Loucy (cell line): ENCODE results near the gene UNC13C.

Experiments used
- H2AFZ ChIP-seq: fragments of 200-600 bp; sonication (generic); 2 replicates; pipeline ENCODE4 v1.6.0; 2016; ENCODE audit warnings: antibody characterized with exemption, mild to moderate bottlenecking, low read length, moderate library complexity
- H3F3A ChIP-seq: fragments of 200-600 bp; 2 replicates; pipeline ENCODE4 v1.6.0; 2016; ENCODE audit warnings: antibody characterized with exemption, low read depth, mild to moderate bottlenecking
- H3K27me3 ChIP-seq: fragments of 200-600 bp; sonication (generic); 2 replicates; pipeline ENCODE4 v1.6.1; 2014; ENCODE audit warnings: low read length, mild to moderate bottlenecking; ENCODE audit not compliant: insufficient read depth, poor library complexity, severe bottlenecking
- H3K36me3 ChIP-seq: fragments of 200-600 bp; sonication (generic); 2 replicates; pipeline ENCODE4 v1.6.1; 2016; ENCODE audit warnings: low read length; ENCODE audit not compliant: insufficient read depth
- H3K4me1 ChIP-seq: fragments of 200-600 bp; sonication (generic); 2 replicates; pipeline ENCODE4 v1.5.1; 2014; ENCODE audit warnings: low read length, mild to moderate bottlenecking; ENCODE audit not compliant: insufficient read depth, poor library complexity, severe bottlenecking
- H3K4me2 ChIP-seq: fragments of 200-600 bp; sonication (generic); 2 replicates; pipeline ENCODE4 v1.6.0; 2014; ENCODE audit warnings: antibody characterized with exemption, low read length, low read depth, mild to moderate bottlenecking; ENCODE audit not compliant: poor library complexity, severe bottlenecking
- H3K4me3 ChIP-seq: fragments of 200-600 bp; sonication (generic); 2 replicates; pipeline ENCODE4 v1.5.1; 2014; ENCODE audit warnings: low read length, mild to moderate bottlenecking, mixed read lengths; ENCODE audit not compliant: poor library complexity, severe bottlenecking
- H3K79me2 ChIP-seq: fragments of 200-600 bp; sonication (generic); 2 replicates; pipeline ENCODE4 v1.6.1; 2014; ENCODE audit warnings: low read length; ENCODE audit not compliant: insufficient read depth
- H3K9ac ChIP-seq: fragments of 200-600 bp; sonication (generic); 2 replicates; pipeline ENCODE4 v1.6.0; 2014; ENCODE audit warnings: mild to moderate bottlenecking, low read depth, low read length, moderate library complexity; ENCODE audit not compliant: poor library complexity, severe bottlenecking
- H3K9me2 ChIP-seq: fragments of 200-600 bp; sonication (generic); replicated peaks from 2 replicates; pipeline ENCODE4 v1.6.1; 2016; ENCODE audit warnings: low read depth, low read length, mixed read lengths
- H3K9me3 ChIP-seq: fragments of 200-600 bp; sonication (generic); 2 replicates; pipeline ENCODE4 v1.6.1; 2014; ENCODE audit warnings: mild to moderate bottlenecking, antibody characterized with exemption, low read length, low read depth; ENCODE audit not compliant: insufficient read depth
- H4K20me1 ChIP-seq: fragments of 200-600 bp; sonication (generic); 2 replicates; pipeline ENCODE4 v1.6.0; 2014; ENCODE audit warnings: antibody characterized with exemption, low read length, mild to moderate bottlenecking; ENCODE audit not compliant: insufficient read depth, poor library complexity, severe bottlenecking
- CTCF ChIP-seq: fragments of 200-600 bp; sonication (generic); conservative IDR thresholded peaks from 2 replicates; pipeline ENCODE4 v1.5.1; 2014; ENCODE audit warnings: mild to moderate bottlenecking, antibody characterized with exemption, low read length
- EZH2phosphoT487 ChIP-seq: fragments of 200-600 bp; IDR thresholded peaks from 2 replicates; pipeline ENCODE4 v1.6.1; 2018; ENCODE audit warnings: antibody characterized with exemption, mild to moderate bottlenecking, moderate library complexity, borderline replicate concordance

UNC13C gene

GRCh38 chr15:54035616-54036015 lies 57.4 kb downstream of the UNC13C start:
- H3K27me3 ChIP-seq: no peaks in the 10 kb centered on the region
- H3K9me3 ChIP-seq: no peaks in the 10 kb centered on the region
- no peak for TF ChIP-seq CTCF
- no peak for TF ChIP-seq EZH2phosphoT487

DNA sequence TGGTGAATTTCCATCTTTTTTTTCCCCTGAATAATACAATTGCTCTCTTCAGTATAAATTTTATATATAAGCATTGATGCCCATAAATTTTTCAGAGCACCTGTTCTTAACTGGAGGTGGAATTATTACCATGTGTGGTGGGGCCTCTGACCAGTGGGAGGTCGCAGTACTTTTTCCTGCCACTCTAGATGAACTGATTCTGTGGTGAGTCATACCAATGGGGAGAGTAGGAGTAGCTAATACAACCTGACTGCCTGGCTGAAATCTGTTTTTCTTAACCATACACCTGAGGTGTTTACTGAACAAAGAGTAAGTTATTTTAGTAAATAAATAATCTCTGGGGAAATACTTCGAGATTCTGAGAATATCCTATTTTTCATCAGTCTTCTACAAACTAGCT lies 67.2 kb downstream of the UNC13C start:
- Histone ChIP-seq H3F3A (no peaks in the 10 kb centered on the region), H3K9me2 (no peaks in the 10 kb centered on the region), H3K9me3 (no peaks in the 10 kb centered on the region), H3K36me3 (no peaks in the 10 kb centered on the region), H3K27me3 (no peaks in the 10 kb centered on the region), H3K79me2 (no peaks in the 10 kb centered on the region), H3K4me3 (no peak overlapping the region), H3K4me1 (no peaks in the 10 kb centered on the region), H4K20me1 (no peaks in the 10 kb centered on the region), H3K4me2 (no peak overlapping the region), H3K9ac (no peak overlapping the region), H2AFZ (no peak overlapping the region)
- TF ChIP-seq CTCF (no peak), EZH2phosphoT487 (no peak)

More at GRCh38 chr15:54035616-54036015, 57.4 kb downstream of the UNC13C start:
- H3K9ac ChIP-seq: no peak overlapping the region
- H3F3A ChIP-seq: no peaks in the 10 kb centered on the region
- no peak overlapping the region for H3K4me3 ChIP-seq
- no peaks in the 10 kb centered on the region for H3K36me3 ChIP-seq
- H3K4me1 ChIP-seq: no peaks in the 10 kb centered on the region
- H4K20me1 ChIP-seq: no peaks in the 10 kb centered on the region
- H3K79me2 ChIP-seq: no peaks in the 10 kb centered on the region
- no peak overlapping the region for H2AFZ ChIP-seq
- no peaks in the 10 kb centered on the region for H3K9me2 ChIP-seq
- H3K4me2 ChIP-seq: no peak overlapping the region

GRCh38 chr15:54046093-54046492 lies 67.9 kb downstream of the UNC13C start:
- H3K9ac ChIP-seq: no peak overlapping the region
- no peaks in the 10 kb centered on the region for H3K27me3 ChIP-seq
- H4K20me1 ChIP-seq: no peaks in the 10 kb centered on the region
- H3K9me2 ChIP-seq: no peaks in the 10 kb centered on the region
- no peaks in the 10 kb centered on the region for H3K36me3 ChIP-seq
- H3K4me2 ChIP-seq: no peak overlapping the region
- no peak overlapping the region for H2AFZ ChIP-seq
- TF ChIP-seq CTCF (no peak), EZH2phosphoT487 (no peak)
- no peaks in the 10 kb centered on the region for H3F3A ChIP-seq
- no peaks in the 10 kb centered on the region for H3K4me1 ChIP-seq
- H3K79me2 ChIP-seq: no peaks in the 10 kb centered on the region
- H3K9me3 ChIP-seq: no peaks in the 10 kb centered on the region
- H3K4me3 ChIP-seq: no peak overlapping the region
